HG02642 (cell line): ENCODE results near the gene MFSD1.
"Not testable (repeated sequence)": the region's sequence is repeated elsewhere in the genome, so short reads cannot be mapped to it uniquely, and the experiment has no call there.

Experiments
- ATAC-seq: cut with Tn5 transposase; IDR thresholded peaks from one replicate; pipeline ENCODE4 v1.9.1; 2021; ENCODE audit warnings: mild to moderate bottlenecking; ENCODE audit not compliant: unreplicated experiment, poor library complexity

The MFSD1 gene

DNA sequence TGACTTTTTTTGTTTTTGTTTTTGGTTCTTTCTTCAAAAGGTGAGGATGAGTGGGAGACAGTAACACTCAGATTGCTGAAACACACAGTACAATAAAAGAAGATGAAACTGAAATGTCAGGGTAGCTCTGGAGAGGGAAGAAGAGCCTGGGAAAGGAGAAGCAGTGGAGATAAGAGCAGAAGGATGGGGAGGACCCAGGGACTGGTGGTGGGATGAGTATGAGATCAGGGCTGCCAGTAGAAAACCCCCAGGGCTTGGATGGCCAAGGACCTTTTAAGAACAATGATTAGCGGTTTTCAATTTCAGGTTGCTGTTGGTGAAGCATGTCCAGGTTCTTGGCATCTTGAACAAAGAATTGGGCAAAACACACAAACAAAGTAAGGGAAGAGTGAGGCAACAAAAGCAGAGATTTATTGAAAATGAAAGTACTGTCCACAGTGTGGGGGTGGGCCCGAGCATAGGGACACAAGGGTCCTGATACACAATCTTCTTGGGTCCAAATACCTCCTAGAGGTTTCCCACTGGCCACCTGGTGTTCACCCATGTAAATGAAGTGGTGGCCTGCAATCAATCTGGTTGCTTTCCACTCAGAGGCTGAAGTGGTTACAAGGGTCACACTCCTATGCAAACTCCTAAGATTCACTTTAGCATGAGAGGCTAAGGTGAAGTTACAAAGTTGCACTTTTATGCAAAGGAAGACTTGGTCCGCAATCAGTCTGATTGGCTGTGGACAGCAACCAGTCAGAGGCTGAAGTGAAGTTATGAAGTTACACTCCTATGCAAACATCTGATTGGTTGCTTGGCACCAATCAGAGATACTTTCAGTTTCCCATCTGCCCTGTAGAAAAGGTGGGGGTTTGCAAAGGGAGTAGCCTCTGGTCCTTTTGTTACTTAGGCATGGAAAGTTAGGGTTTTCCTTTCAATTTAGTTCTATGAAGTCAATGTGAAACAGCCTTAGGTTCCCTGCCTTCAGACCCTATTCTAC, 26.1 kb upstream of the MFSD1 start:
- peak; percentile 62 for ATAC-seq

GRCh38 chr3:158776531-158776930, 25.3 kb upstream of the MFSD1 start:
- peak; percentile 8 for ATAC-seq

- ATAC-seq: no peak
Observed at GRCh38 chr3:158777161-158777873, 24.5 kb upstream of the MFSD1 start.

DNA sequence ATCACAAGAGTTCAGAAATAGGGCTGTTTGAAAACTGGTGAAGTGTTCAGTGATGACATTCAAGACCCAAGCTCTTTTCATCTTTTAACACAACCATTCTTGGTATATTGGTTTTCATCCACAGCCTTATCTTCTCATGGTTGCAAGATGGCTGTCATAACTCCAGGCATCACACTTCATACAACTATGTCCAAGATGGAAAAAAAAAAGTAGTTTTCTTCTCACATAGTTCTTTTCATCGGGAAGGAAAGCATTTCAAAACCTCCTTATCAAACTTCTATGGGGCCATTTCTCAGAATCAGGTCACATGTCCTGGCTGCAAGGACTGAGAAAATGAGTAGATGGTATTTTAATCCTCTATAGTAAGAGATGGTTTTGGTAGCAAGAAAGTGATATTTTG, 21.1 kb upstream of the MFSD1 start:
- ATAC-seq: no peak

GRCh38 chr3:158781191-158781590, 20.7 kb upstream of the MFSD1 start:
- no peak for ATAC-seq

DNA sequence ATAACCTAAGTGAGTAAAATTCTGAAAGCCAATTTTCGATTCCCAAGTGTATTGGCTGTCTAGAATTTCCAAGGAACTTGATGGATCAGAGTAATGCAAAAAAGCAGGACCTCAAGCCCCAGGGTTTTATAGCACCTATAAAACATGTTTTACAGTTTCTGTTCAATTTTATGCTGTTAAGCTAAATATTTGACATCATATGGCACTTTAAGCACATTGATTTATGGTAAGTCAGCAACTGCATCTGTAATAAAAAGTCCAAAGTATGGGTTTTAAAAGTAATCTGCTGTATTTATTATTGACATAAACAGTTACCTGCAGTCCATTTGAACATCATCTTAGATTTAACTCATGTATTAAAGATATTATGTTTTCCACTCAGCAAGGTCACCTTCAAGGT, 20.0 kb upstream of the MFSD1 start:
- ATAC-seq: no peak

DNA sequence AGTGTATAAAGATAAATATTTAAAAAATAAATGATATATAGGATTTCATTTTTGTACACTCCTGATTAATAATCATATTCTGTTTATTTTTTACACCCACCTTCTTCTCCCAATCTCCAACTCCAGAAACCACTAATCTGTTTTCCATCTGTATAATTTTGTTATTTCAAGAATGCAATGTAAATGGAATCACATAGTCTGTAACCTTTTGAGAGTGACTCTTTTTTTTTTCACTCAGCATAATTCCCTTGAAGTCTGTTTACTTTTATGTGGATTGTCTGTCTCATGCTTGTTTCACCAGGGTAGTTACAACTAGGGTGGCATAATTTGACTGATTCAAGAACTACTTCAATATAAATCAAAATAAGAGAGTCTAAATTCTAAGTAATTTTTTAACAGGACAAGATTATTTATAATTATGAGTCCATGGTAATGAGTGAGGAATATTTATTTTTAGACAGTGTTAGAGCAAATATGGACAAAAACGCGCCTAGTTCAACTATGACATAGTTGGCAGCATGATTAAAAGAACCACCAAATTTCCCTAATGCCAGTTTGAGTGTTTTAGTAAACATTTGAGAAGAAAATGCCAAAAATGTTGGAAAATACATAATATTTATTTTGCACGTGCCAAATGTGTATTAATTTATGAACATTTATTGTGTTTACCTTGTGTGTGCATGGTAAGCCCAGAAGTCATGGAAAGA, 19.4 kb upstream of the MFSD1 start:
- ATAC-seq: no peak

DNA sequence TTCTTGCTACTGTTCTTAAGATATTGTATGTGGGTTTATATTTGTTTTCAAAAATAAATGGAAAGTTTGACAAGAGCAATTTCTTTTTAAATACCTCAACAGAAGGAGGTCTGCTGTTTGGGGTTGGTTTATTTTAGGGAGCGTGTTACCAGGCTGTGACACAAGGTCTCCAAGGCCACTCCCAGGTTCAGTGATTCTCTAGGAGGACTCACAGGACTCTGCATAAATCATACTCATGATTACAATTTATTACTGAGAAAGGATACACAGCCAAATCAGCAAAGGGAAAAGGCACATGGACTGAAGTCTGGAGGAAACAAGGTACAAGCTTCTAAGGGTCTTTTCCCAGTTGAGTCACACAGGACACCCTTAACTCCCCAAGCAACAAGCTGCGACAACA, 18.8 kb upstream of the MFSD1 start:
- ATAC-seq: no peak

GRCh38 chr3:158785972-158786371, 15.9 kb upstream of the MFSD1 start:
- ATAC-seq: no peak

DNA sequence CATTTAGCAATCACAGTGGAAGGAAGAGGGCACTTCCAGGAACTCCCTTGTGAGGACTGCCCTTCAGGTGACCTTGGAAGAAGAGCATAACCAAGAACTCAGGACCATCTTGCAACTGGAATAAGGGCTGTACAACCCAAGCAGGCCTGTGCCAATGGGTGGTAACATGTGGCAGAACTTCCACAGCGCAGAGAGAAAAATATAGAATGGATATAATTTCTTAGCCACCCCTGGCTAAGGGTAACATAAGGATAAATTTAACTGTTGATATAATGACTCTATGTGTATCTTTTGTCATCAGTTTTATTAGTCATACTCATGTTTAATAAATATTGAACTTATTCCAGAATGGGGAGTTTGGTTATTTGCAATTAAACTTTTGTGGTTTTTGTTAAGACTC, 13.4 kb upstream of the MFSD1 start:
- no peak for ATAC-seq

DNA sequence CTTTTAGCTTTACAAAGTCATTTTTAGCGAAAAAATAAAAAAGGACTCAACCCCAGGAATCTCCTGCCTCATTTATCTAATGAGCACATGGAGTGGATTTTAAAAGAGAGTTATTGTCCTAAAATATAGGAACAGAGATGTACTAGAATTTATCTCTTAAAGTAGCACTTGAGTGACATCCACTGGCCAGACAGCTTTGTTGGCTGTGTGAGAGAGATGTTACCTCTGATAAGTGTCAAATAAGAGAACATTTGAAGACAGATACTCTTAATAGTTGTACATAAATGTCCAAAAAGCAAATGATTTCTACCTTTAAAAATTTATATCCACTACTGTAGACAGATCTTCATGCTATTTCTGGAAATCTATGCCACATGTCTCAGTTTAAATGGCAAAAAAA, 12.3 kb upstream of the MFSD1 start:
- ATAC-seq: no peak

DNA sequence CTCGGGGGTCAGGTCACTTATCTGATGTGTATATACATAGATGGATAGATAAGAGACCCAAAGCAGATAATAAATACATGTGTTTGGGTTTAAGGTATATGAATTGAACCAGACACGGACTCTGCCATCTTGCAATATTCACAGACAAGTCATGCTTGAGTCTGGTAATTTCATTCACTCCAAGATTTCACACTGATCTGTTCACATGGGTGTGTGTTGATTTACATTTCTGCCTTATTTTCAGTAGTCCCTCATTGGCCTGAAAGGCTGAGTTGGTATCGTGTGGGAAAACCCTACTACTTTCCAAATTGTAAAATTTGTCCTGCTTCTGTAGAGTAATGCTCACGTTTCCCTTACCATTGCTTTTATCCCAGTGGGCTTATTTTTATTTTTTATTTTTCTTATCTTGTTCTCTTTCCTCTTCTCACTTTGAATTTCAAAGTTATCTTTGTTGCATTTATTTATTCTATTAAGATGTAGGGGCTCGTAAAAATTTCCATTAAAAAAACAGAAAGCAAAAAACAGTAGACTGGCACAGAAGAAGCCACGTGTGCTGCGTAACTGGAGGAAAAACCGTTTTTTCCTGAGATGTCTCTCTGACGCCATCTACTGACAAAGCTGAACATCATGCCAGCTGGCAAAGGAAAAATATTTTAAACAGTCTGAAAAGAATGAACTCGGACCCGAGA, 10.8 kb upstream of the MFSD1 start:
- ATAC-seq: peak; percentile 83

DNA sequence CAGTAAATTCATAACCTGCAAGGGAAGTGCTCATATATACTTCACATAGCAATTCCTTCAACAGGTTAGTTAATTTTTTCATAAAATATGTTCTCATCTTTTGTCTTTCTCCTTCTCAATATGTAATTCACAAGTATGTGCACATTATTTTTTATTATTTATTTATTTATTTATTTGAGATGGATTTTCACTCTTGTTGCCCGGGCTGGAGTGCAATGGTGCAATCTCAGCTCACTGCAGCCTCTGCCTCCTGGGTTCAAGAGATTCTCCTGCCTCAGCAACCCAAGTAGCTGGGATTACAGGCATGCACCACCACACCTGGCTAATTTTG, 10.3 kb upstream of the MFSD1 start:
- not testable (repeated sequence) for ATAC-seq

DNA sequence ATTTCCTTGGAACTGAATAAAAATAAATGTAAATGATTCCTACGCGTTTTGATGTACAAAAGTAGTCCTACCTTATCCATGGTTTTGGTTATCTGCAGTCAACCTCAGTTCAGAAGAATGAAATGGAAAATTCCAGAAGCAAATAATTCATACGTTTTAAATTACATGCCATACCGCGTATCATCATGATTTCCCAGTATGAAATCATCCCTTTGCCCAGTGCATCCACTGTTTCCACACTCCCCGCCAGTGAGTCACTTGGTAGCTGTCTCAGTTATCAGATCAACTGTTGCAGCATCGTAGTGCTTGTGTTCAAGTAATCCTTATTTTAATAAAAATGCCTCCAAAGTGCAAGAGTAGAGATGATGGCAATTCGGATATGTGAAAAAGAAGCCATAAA, 9.1 kb upstream of the MFSD1 start:
- ATAC-seq: no peak

DNA sequence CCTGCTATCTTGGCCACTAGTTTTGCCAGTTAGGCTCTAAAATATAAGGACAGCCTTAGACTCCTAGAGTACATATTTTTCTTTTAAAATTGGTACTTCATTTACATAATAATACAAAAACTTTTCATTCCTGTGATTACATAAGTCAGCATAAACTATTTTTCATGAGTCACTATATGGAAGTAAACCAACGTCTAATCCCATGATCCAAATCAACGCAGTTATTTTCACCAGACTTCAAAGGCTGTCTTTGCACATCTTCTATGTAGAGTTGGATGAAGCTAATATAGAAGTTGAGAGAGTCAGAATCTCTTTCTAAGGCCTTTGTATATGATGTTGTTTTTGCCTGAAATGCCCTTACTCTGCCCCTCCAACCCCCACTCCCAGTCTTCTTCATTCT, 7.6 kb upstream of the MFSD1 start:
- no peak for ATAC-seq

- ATAC-seq: no peak
Observed at GRCh38 chr3:158794936-158795518, 6.8 kb upstream of the MFSD1 start.

GRCh38 chr3:158801201-158801600, 653 bp upstream of the MFSD1 start:
- no peak for ATAC-seq

DNA sequence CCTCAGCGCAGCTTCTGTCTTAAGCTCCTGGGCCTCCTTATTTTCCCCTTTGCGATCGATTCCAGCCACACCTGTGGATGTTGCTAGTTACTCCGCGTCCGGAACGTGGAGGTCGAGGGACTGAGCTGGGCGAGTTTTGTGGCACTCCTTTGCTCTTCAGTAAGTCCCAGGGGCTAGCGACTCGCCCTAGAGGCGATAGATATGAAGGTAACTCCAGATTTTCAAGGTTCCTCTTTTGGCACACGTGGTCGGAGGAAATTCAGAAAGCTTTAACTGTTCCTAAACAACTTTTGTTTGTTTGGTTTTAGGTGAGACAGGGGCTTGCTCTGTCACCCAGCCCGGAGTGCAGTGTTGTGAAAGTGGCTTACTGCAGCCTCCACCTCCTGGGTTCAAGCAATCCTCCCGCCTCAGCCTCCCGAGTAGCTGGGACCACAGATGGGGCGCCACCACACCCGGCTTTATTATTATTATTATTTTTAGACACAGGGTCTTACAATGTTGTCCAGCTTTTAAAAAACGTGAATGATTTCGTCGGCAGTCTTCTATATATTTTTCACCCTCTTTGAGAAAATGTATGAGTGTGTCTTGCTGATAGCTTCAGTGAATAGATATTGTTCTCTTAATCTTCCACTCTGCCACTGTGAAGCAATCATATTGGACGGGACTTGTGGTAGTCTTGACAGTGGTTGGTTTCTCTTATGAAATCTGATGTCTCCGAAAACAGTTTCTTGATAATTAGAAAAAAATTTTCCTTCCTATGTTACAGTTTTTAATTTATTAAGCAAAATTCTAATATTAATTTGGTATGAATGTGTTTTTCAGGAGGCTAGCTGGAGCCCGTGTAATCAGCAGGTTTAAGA, 785 bp downstream of the MFSD1 start:
- ATAC-seq: peak; percentile 34

DNA sequence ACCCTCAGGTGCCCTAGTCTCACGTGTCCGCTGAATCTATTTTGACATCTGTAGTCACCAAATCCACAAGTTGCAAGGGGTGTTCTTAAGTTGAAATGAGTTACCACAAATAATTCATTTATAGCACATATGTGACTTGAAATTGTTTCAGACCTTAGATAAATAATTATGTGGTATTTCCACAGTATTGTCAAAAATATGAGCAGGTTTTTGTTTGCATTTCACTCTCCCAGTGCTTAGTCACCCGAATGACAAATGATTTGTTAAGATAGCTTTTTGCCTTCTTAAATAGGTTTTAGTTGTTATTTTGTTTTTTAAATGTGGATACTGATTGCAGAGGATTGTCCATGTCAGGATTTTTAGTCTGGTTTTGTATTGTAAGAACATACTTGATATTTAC, 2.6 kb downstream of the MFSD1 start:
- no peak for ATAC-seq
